Middle frontal gyrus (tissue), 1 donor: ENCODE data around the gene FMR1NB.

ENCODE experiments used
- DNase-seq: peaks from one replicate; pipeline ENCODE4 v3.0.0-alpha.2; 2015; ENCODE audit warnings: low spot score; ENCODE audit errors: extremely low spot score

The FMR1NB gene

DNA sequence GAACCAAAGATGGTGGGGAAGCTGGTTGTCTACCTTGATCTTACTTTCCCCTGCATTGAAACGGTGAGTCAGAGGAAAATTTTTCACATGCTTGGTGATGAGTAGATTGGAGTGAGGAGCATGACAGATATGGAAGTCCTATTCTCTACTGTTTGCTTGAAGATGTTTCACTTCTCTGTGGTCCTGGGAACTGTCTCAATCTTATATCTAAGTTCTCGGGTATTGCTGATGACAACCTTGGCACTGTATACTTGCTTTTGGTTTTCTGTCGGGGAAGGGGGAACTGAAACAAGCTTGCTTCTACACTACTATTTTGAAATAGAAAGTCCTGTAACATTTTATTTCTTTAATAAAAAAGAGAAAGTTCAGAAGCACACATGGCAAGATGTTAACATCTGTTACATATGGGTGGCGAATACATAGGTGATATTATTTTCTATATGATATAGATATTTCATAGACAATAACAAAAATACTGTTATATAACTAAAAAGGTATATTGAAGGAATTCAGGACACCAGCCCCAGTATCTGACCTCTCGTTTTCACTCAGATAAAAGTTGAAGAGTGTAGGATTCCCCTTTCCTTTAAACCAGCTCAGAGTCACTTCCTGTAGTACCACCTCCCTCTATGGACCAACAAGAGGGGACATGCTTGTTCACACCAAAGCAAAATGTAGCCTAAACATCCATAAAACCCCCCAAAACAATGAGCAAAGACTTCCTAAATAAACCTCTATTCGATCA lies 88.8 kb downstream of the FMR1NB start:
- no peak for DNase-seq

DNA sequence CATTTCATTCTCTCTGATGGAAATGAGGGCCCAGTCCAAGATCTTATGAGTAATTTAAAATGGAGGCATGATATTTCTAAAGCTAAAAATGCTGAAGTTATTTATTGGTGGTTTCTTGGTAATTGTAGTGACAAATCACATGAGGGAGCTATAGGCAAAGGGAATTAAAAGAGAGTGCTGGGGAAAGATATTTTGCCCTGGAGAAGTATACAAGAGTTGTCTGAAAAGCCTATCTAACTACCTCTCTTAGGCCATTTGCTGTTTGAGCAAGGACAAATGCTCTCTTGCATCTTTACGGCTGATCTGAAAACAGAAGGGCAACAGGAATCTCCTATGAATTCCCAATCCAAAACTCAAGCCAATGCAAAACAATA lies 89.4 kb downstream of the FMR1NB start:
- DNase-seq: no peak
